GM21423 (cell line): Measurements from ENCODE around the gene CAMK2N1.
"Not testable (repeated sequence)": the region's sequence is repeated elsewhere in the genome, so short reads cannot be mapped to it uniquely, and the experiment has no call there.

Source experiments
- ATAC-seq: cut with Tn5 transposase; IDR thresholded peaks from one replicate; pipeline ENCODE4 v1.9.1; 2021; ENCODE audit warnings: mild to moderate bottlenecking, moderate library complexity; ENCODE audit not compliant: unreplicated experiment

Gene CAMK2N1

DNA sequence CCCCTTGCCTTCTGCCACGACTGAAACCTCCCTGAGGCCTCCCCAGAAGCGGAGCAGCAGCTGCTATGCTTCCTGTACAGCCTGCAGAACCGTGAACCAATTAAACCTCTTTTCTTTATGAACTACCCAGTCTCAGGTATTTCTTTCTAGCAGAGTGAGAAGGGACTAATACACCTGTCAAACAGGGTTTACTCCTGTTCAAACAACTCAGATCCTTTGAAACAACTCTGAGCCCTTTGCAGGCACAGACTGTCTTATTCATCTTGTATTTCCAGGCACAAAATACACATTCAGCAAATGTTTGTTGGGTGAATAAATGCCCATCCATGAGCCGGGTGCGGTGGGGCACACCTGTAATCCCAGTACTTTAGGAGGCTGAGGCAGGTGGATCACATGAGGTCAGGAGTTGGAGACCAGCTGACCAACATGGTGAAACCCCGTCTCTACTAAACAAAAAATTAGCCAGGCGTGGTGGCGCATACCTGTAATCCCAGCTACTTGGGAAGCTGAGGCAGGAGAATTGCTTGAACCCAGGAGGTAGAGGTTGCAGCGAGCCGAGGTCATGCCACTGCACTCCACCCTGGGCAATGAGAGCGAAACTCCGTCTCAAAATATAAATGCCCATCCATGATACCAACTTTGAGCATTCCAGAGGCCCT is 10.8 kb upstream of the CAMK2N1 start:
- ATAC-seq, result not testable (repeated sequence)

DNA sequence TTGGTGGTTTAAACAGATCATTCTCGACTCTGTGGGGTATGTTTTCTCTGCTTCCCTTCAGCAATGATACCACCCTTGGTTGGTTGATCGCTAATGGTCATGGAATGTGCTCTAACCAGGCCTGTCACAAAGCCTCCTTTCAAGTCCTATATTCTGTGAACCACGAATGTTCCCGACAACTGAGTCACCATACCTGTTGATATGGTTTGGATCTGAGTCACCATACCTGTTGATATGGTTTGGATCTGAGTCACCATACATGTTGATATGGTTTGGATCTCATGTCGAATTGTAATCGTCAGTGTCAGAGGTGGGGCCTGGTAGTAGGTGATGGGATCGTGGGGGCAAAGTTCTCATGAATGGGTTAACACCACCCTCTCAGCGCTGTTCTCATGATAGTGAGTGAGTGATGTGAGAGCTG is 10.2 kb upstream of the CAMK2N1 start:
- ATAC-seq, result no peak

DNA sequence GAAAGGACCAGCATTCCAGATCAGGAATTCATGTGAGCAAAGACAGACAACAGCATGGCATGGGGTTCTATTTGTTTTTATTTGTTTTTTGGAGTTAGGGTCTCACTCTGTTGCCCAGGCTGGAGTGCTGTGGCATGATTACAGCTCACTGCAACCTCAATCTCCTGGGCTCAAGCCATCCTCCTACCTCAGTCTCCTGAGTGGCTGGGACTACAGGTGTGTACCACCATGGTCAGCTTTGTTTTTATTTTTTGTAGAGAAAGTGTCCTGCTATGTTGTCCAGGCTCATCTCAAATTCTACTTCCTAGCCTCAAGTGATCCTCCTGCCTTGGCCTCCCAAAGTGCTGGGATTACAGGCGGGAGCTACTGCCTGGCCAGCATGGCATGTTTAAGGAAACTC is 9.7 kb upstream of the CAMK2N1 start:
- ATAC-seq, result no peak

DNA sequence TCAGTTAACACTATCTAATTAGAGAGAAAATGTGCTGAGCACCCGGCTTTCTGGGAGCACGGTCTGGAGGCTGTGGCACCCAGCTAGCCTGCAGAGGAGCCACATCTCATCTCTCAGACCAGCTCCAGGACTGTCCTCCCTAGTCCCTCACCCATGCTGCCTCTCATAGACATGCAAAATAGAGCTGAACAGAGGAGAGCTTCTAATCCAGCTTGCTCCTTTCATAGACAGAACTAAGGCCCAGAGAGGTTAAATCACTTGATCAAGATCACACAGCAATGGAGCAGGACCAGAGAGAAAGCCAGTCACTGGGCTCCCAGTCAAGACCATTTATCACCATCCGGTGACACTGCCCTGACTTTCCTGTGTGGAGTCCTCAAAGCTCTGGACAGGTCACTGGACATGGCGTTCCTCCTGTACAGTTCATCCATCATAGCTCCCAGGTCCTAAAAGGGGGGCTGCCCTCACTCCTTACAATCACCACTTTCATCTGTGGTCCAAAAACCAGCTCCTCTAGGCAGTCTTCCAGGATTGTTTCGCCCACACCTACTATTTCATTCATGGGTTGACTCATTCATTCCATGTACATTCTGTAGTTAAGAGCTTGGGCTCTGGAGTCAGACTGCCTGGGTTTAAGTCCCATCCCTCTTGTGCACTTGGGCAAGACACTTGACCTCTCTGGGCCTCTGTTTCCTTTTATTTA is 8.8 kb upstream of the CAMK2N1 start:
- no peak for ATAC-seq

DNA sequence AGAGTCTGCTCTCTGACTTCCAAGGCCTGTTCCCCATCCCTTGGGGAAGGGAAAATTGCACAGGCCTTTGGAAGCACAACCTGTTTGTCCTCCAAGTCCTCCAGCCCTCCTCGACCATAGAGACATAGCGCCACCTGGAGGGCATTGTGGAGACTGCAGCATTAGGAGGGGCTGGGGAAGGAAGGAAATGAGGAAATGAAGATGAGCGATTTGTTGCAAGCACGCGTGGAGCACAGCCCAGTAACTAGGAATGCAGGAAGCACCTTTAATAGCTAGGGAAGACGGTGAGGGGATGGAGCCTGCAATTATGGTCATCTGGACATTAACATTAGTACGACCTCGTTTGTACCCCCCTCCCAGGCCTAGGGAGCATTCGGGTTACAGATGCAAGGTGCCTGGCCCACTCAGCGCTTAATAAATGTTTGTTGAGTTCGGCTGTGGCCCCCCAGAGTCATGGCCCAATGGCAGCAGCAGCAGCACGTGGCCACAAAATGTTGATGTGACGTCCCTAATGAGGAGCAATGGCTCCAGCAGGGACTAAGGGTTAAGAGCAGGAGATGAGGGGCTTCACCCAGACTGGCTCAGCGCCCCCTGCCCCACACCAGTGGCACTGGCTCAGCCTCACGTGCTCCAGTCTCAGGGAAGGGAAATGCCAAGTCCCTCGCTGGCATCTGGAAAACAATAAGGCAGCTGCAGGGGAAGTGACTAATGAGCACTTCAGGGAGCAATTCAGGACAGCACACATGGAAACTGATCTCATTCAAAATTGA is 8.0 kb upstream of the CAMK2N1 start:
- no peak for ATAC-seq

DNA sequence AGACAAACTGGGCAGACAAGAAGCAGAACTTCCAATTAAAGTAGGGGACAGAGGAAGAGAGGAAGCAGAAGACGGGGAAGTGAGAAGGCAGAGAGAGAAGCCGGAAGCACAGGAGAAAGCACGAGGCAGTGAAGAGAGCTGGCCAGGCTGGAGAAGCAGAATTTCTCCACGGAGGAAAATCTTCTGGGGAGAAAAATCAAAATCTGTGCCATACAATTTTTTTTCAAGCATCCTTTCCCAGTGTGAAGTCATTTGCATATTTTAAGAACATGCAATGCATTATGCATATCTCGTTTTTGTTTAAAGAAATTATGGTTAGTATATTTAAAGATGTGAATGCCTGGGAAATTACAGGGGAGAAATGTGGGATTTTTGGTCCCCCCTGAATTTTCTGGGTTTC is 7.3 kb upstream of the CAMK2N1 start:
- no peak for ATAC-seq

DNA sequence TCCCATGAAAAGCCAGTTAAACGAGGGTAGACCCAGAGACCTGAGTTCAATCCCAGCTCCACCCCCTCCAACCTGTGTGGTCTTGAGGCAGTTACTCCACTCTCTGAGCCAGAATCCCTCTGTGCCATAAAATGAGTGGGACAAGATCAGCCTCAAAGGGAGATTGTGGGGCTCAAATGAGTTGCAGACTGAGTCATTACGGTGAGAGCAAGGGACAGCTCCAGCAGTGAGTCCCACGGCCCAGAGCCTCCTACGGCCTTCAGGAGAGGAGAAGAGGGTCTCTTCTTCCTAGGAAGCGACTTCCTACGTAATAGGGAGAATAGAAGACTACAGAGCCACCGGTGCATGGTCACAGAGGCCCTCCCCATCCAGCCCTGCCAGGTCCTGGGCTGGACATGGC is 6.7 kb upstream of the CAMK2N1 start:
- no peak for ATAC-seq

DNA sequence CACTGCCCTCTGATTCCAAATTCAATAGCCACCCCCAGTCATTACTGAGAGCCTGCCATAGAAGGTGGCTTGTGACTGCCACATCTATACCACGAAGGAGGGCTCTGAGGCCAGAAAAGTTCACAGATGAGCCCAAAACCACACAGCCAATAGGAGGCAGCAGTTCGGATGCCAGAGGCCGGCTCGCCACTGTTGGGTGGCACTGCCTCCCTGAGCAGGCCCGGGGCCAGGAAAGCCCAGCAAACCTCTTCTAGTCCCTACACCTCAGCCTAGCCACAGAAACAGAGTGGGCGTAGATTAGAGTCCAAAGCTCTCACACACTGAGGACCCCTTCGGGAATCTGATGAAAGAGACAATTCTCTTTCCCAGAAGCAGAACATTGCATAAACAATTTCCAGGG is 5.9 kb upstream of the CAMK2N1 start:
- ATAC-seq, result no peak

DNA sequence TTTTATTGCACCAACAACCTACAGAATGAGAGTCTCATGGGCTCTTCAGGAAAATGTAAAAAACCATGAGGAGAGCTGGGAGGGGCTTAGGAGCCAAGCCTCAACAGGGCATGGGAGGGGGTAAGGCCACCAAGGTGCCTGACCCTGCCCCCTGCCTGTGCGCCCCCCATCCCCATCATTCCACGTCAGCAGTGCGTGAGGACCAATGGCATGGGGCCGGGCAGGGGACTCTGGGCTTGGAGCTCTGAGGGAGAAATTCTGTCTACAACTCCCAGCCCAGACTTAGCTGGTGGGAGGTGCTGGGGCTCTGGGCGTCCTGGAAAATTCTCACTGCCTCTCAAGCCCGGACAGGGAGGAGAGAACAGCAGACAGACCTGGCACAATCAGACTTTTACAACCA is 5.2 kb upstream of the CAMK2N1 start:
- ATAC-seq, result no peak

DNA sequence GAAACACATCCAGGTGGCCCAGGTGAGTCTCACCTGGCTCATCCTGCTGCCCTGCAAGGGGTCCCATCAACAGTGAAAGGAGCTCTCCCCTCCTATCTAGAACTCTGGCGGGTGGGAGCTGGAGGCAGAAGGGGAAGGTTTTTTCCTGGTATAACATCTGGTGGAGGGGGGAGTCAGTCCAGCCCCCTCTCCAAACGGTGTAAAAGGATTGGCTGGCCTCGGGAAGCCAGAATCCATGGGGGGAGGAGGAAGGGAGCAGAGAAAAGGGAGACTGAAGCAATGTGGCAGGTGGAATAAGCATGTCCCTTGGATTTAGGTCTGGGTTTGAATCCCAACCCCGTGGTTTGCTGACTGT is 1.2 kb upstream of the CAMK2N1 start:
- no peak for ATAC-seq

DNA sequence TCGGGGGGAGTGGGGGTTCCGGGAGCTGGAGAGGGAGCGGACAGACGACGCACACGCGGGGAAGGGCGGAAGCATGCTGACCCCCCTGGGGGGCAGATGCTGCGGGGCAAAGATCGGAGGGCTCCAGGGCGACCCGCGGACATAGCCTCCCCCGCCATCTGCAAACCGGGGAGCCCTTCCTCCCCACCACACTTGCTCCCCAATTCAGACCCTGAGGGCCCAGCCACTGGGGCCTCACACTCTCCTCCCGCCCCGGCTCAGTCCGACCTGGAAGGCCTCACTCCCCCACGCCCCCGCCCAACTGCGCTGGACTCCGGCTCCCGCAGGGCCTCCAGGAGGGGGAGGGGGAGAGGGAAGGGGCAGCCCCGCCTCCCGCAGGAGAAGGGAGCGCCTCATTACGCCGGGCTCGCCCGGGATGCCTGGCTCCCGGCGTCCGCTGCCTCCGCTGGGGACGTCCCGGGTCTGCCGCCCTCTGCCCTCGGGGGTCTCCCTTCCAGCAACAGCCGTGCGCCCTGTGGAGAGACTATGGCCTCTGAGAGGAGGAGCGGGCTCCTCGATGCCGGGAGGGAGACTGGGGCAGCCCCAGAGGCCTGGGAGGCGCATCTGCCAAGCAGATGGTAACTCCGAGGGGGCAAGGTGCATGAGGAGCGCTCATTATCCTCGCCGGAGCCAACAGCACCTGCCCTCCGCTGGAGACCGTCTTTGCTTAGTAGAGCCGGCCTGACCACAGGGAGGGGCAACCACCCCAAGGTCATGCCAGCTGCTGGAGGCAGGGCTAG is 636 bp upstream of the CAMK2N1 start:
- ATAC-seq, result no peak

DNA sequence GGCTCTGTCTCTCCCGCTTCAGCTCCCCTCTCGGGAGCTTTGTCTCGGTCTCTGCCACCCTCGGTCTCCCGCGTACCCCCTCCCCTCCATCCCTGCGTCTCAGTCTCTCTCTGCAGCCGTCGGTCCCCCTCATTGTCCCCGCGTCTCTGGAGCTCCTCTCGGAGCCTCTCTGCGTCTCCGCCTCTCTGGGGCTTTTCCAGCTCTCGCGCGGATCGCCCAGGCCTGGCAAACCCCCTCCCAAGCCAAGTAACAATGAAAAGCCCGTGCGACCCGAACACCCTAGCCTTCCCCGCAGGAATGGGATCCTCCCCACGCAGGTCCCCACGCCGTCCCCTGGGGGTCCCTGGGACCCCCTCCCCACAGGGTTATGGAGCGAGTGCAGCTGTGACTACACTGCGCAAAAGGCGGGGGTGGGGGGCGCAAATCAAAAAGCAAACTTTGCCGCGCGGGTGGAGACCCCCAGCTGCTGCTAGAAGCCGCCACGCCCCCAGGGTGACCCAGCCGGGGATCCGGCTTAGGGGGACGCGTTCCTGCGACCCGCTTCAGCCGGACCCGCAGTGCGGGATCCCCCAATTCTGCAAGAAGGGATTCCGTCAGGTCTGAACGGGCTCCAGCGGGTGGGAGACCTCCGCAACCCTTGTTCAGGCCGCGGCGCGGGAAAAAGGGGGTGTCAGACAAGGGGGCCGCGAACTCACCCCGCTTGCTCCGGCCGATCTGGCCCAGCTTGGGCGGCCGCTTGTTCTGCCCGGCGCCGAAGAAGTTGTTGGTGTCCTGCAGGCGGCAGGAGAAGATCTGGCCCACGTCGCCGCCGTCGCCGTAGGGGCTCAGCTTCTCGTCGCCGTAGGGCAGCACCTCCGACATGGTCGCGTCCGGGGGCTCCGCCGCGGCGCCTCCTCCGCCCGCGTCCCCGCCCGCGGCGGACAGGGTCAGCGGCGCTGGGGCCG is 1.2 kb downstream of the CAMK2N1 start:
- ATAC-seq, result no peak

DNA sequence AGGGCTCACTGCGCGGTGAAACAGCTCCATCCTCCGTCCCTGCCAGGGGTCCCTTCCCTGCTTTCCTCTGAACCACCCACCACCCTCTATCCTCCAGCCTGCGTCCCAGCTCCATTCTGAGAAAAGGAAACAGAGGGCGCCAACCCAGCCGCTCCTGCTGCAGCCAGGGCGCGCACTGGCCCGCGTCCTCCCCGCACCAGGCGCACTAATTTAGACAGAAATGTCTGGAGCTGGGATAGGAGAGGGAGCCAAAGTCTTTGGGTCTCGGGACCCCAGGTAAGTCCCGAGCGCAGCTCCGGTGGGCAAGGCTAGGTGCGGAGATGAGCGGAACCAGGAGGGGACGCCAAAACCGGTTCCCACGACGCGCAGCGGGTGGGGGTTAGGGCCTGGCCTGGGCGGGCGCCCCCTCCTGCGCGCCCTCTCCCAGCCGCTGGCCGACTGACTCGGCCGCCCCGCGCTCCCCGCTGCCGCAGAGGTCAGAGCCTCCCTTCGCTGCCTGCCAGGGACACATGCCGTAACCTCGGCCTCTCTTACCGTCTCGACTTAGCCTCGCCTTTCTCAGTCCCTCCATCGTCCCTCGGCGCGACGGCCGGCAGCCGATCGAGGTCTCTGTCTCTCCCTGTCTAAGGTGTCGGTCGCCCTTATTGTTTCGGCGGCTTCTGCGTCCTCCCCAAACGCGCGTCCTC is 2.0 kb downstream of the CAMK2N1 start:
- ATAC-seq, result no peak

DNA sequence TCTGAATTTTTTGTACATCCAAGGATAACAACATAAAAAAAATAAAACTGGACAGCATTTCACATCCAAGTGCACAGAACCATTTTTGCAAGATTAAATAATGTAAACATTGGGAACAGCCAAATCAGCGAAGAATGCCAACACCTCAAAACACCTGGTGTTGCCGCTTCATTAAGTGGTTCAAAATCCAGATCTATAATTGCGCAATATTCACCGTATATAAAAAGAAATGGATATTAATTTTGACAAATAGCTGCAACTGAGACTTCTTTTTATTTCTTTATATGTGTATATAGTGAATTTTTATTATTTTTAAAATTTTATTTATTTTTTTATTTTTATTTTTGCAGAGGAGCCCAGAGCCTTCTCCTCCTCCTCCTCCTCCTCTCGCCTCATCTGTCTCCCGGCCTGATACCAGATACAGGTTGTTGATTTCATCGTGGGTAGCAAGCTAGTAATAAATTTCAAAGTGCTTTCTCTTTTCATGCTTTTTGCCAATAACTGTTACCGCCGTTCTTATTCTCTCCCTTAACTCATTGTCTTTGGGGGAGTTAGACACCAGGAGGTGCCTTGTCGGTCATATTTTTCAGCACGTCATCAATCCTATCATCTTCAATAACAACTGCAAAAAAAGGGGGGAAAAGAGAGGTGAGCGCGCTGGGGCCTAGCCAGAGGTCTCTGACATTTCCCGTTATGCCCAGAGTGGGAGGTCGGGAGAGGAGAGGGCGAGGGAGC is 2.7 kb downstream of the CAMK2N1 start:
- no peak for ATAC-seq

DNA sequence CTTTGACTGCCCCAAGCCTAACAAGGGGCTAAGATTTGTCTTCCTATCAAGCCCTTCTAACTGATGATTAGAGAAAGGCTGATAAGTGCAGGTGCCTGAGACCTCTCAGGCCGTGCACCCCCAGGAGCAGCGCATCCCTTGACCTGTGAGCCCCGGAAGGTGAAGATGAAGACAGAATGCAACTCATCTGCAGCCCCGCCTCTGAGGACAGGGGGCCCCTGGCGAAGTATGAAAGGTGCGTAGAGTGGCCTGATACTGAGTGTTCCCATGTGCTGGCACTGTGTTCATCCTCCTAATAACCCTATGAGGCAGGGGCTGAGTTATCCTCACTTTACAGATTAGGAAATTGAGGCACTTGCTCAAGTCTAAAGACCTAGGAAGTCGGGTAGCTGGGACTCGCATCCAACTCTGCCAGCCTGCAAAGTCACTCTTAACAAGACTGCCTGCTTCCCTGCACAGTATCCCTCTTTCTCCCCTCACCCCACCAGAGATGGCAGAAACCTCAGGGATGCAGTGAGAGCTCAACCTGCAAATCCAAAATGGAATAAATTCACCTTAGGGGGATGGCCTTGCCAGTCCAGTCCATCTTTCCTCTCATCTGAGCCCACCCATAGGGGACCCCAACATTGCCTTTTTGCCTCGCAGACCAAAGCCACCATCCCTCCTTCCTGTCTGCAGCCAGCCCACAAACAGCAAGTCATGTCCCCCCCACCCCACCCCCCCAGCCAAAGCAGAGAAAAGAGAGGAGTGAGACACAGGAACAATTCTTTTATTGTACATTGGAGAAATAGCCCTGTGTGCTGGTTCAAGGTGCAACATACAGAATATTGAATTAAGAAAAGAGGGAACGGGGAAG is 4.1 kb downstream of the CAMK2N1 start:
- no peak for ATAC-seq

DNA sequence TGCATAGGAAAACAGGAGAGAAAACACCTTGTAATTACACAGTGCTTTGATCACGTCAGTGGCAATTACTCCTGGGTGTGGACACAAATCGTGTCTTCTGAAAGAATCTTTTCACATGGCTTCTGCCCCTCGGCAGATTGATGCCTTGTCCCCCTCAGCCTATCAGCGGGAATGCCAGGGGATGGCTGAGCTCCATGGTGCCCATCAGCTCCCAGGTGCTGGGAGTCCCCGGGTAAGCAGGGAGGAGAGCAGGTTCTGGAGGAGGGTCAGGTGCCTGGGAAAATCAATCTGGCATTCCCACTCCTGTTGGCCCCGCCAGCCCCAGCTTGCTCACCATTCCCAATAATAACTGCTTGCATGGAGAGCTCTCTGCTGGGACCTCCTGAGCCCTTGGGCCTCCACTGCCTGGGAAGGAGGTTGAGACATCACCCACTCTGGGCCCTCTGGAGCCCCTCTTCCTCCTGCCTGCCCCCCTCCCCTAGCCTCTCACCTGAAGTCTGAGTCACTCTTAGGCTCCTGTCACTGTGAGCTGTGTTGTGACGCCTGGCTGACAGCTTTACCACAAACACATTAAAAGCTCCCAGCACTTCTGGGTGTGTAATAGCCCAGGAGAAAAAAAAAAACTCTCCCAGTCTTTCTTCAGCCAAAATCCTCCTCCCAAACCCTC is 4.9 kb downstream of the CAMK2N1 start:
- ATAC-seq, result no peak

DNA sequence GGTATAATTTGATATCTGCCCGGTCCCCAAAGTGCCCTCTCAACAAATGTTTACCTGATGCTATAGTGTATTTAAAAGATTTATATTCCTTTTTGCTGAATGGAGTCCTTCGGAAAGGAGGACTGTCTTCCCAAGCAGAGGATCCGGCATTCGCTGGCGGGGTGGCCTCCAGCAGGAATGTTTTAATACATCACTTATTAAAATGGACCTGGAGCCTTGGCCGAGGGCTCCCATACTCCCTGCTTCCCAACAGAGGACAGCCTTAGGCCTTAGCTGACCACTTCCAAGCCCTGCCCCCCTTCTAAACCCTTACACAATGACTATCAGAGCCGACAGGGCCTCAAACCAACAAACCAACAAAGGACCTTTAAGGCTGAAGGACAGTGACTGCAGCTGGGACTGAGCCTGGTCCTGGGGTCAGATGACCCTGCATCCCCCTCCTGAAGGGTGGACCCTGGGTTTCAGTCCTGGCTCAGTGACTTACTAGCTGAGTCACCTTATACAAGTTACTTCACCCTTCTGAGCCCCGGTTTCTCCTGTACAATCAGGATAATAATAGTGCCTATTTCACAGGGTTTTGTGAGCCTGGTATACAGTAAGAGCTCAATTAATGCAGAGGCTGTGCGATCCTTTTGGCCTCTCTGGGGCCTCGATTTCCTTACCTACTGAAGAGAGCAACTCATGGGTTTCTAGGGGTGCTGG is 5.6 kb downstream of the CAMK2N1 start:
- no peak for ATAC-seq
